Measurements from ENCODE around the gene CDH15. TPM values are rescaled to one million over a fixed set of nuclear protein-coding genes. Genes with fewer than 3 reads are reported as not detected.

The CDH15 gene
- total RNA-seq, 3 donors from 2014 or later (not counting 1 experiment from before 2014, with no cell fraction given): 0.20 TPM; not detected in 2

DNA sequence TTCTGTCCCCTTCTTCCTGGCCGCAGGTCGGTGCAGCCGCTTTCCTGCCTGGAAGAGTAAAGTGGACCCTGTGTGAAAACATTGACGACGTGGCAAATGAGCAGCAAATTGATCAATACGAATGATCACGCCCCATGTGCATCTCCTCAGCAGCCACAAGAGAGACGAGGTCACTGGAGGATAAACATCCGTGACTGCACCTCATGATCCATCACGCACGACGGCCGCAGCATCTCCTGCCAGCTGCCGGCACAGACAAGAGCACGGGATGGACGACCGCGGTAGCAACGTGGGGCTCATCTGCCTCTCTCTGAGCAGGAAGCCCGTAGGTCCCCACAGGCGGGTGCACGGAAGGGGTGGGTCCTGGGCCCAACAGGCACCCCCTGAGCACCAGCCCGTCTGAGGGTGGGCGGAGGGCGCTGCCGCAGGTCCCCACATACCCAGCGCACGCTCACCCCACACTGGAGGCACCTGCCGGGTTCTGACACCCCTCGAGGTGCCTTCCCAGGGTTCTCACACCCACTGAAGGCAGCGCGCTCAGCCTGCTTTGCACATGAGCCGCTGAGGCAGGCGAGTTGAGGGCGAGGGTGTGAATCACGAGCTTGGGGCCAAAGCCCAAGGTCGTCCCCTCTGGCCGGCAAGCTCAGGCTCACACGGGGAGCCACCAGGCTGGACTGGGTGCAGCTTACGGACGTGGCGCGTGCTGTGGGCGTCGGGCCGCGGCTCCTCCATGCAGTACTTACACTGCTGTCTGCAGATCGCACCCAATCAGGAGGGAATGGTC is 12.3 kb upstream of the CDH15 start:
- H3K4me1 Mint-ChIP-seq: no peaks in the 10 kb centered on the region

DNA sequence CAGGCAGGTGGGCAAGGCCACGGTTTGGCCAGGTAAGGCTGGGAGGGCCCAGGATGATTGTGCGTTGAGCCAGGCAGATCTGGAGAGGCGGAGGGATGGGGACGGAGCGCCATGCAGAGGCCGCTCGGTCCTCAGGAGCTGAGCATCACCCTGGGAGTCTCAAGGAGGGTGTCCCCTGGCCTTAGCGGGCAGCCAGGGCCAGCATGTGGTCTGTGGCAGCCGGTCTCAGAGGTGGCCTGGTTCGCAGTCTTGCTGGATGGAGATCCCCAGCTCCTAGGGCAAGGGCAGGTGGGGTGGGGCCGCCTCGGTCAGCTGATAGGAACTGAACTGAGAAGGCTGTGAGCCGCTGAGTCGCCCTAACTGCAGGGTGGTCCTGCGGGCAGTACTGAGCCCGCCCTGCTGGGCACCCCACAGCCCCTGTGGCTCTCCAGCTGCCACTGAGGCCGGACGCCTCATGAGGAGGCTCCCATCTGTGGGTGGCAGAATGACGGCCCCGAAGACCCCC is 11.6 kb upstream of the CDH15 start:
- intact Hi-C loops (cut with micrococcal nuclease): no loop called here
- Mint-ChIP-seq H3K27me3 (ENCODE audit: low read depth in 2 of 2) (peaks cover 0 to 2% of the 10 kb centered on the region in 2 donors), H3K4me1 (no peaks in the 10 kb centered on the region), H3K27ac (no peak overlapping the region), H3K4me3 (no peak overlapping the region), H3K9me3 (no peaks in the 10 kb centered on the region), H3K36me3 (no peaks in the 10 kb centered on the region)
- Histone ChIP-seq H3K4me3 (ENCODE audit: low read length) (no peak overlapping the region), H3K9me3 (ENCODE audit: control insufficient read depth, insufficient read depth, low read length) (no peaks in the 10 kb centered on the region), H3K27me3 (ENCODE audit: control insufficient read depth, insufficient read depth, low read length) (no peaks in the 10 kb centered on the region), H3K4me1 (ENCODE audit: control insufficient read depth, insufficient read depth, low read length) (no peaks in the 10 kb centered on the region), H3K27ac (ENCODE audit: low read length) (no peak overlapping the region), H3K36me3 (ENCODE audit: control insufficient read depth, insufficient read depth, low read length) (no peaks in the 10 kb centered on the region)
- DNase-seq (no peak), ATAC-seq (no peak)
- 93% methylated on average over 20 of the region's 20 CpGs for WGBS (ENCODE audit: insufficient coverage)
- TF ChIP-seq, protein P1, sequence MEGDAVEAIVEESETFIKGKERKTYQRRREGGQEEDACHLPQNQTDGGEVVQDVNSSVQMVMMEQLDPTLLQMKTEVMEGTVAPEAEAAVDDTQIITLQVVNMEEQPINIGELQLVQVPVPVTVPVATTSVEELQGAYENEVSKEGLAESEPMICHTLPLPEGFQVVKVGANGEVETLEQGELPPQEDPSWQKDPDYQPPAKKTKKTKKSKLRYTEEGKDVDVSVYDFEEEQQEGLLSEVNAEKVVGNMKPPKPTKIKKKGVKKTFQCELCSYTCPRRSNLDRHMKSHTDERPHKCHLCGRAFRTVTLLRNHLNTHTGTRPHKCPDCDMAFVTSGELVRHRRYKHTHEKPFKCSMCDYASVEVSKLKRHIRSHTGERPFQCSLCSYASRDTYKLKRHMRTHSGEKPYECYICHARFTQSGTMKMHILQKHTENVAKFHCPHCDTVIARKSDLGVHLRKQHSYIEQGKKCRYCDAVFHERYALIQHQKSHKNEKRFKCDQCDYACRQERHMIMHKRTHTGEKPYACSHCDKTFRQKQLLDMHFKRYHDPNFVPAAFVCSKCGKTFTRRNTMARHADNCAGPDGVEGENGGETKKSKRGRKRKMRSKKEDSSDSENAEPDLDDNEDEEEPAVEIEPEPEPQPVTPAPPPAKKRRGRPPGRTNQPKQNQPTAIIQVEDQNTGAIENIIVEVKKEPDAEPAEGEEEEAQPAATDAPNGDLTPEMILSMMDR (IDR thresholded peaks at IDR 0.05): no peak

More for the DNA sequence above, 12.3 kb upstream of the CDH15 start:
- Mint-ChIP-seq H3K27me3 (ENCODE audit: low read depth in 2 of 2) (peaks cover 0 to under 1% of the 10 kb centered on the region in 2 donors), H3K27ac (no peak overlapping the region), H3K4me3 (no peak overlapping the region), H3K36me3 (no peaks in the 10 kb centered on the region), H3K9me3 (no peaks in the 10 kb centered on the region)
- intact Hi-C loops (cut with micrococcal nuclease): no loop called here
- 90% methylated on average over 48 of the region's 48 CpGs for WGBS (ENCODE audit: insufficient coverage)
- DNase-seq: no peak
- Histone ChIP-seq H3K4me3 (ENCODE audit: low read length) (no peak overlapping the region), H3K36me3 (ENCODE audit: control insufficient read depth, insufficient read depth, low read length) (no peaks in the 10 kb centered on the region), H3K4me1 (ENCODE audit: control insufficient read depth, insufficient read depth, low read length) (no peaks in the 10 kb centered on the region), H3K9me3 (ENCODE audit: control insufficient read depth, insufficient read depth, low read length) (no peaks in the 10 kb centered on the region), H3K27ac (ENCODE audit: low read length) (no peak overlapping the region), H3K27me3 (ENCODE audit: control insufficient read depth, insufficient read depth, low read length) (no peaks in the 10 kb centered on the region)
- no peak for ATAC-seq
- TF ChIP-seq, protein P1 (IDR thresholded peaks at IDR 0.05): no peak

DNA sequence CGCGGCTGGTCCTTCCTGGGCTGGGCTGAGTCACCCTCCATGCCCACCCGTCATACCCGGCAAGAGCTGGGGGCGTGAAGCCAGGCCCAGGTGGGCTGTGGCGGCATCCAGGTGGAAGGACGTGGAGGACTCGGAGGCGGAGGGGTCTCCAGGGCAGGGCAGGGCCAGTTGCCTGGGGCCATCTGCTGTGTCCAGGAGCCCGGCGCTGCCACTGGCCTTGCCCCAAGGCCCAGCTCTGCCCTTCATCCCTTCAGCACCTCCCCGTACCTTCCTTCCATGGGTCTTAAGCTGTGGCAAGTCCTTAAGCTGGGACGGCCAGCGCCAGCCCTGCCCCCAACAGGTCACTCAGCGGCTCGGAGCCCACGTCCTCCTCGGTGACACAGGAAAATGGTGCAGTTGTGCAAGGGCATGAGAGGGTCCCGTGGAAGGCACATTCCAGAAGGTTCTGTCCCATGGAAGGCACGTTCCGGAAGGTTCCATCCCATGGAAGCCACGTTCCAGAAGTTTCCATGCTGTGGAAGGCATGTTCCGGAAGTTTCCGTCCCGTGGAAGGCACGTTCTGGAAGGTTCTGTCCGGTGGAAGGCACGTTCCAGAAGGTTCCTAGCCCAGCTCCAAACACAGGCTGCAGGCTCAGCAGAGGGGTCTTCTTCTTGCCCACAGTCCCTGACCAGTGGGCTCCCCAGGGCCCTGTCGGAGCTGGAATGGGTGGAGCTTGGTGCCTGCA is 10.4 kb upstream of the CDH15 start:
- H3K4me3 Mint-ChIP-seq: no peak overlapping the region
- Histone ChIP-seq H3K4me1 (ENCODE audit: control insufficient read depth, insufficient read depth, low read length) (no peaks in the 10 kb centered on the region), H3K27me3 (ENCODE audit: control insufficient read depth, insufficient read depth, low read length) (no peaks in the 10 kb centered on the region), H3K4me3 (ENCODE audit: low read length) (no peak overlapping the region), H3K9me3 (ENCODE audit: control insufficient read depth, insufficient read depth, low read length) (no peaks in the 10 kb centered on the region), H3K36me3 (ENCODE audit: control insufficient read depth, insufficient read depth, low read length) (no peaks in the 10 kb centered on the region), H3K27ac (ENCODE audit: low read length) (no peak overlapping the region)
- DNase-seq (no peak), ATAC-seq (no peak)
- H3K36me3 Mint-ChIP-seq: no peaks in the 10 kb centered on the region
- H3K27me3 Mint-ChIP-seq (ENCODE audit: low read depth in 2 of 2): peaks cover 0 to 2% of the 10 kb centered on the region in 2 donors
- WGBS (ENCODE audit: insufficient coverage): 93% methylated on average over 29 of the region's 29 CpGs
- H3K9me3 Mint-ChIP-seq: no peaks in the 10 kb centered on the region
- TF ChIP-seq, protein P1 (IDR thresholded peaks at IDR 0.05): no peak
- no peaks in the 10 kb centered on the region for H3K4me1 Mint-ChIP-seq
- H3K27ac Mint-ChIP-seq: no peak overlapping the region
- intact Hi-C loops (cut with micrococcal nuclease): no loop called here
